ENCODE measurements around the gene SLC9C1.

DNA sequence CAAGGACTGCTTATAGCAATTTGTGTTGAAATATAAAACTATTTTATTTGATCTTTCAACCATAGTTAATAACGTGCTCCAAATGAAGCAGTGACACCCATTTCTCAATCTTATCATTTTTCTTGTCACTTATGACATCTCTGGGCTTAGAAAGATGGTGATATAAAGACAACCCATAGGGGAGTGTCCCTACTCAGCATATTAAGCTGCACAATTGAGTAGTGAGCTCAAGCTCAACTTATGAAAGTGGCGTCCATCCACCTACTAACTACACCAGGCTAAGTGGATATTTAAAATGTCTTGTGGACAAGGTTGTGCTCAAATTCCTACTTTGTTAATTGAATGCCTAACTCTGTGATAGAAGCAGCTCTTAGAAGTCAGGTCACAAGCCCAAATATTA is 46.7 kb downstream of the SLC9C1 start:
- TF ChIP-seq EZH2phosphoT487 (IDR thresholded peaks at IDR 0.05; ENCODE audit: borderline replicate concordance, low read length), result no peak
- no peak for TF ChIP-seq CTCF (conservative IDR thresholded peaks at IDR 0.05; ENCODE audit: low read depth, low read length)
